ENCODE data around the gene PLG. TPM values are rescaled to one million over a fixed set of nuclear protein-coding genes. Genes with fewer than 3 reads are reported as not detected.

The PLG gene
- total RNA-seq, 1 donor from 2014 or later, result not detected

DNA sequence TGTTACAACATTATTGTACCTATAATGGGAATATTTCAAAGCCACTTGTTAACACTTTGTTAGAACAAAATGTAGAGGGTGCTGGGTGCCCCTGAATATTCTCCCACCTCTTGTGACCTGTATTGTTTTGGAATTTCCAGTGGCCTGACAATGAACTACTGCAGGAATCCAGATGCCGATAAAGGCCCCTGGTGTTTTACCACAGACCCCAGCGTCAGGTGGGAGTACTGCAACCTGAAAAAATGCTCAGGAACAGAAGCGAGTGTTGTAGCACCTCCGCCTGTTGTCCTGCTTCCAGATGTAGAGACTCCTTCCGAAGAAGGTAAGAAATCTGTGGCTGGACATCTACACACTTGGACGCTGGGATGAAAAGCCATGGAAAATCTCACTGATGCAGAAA is 28.9 kb downstream of the PLG start:
- DNase-seq (ENCODE audit: low spot score), result no peak
- no peaks in the 10 kb centered on the region for H3K4me1 Mint-ChIP-seq (ENCODE audit: low read depth)
- TF ChIP-seq CTCF (IDR thresholded peaks at IDR 0.05), result peak; percentile 45
- no peak overlapping the region for H3K4me3 Mint-ChIP-seq (ENCODE audit: unreplicated experiment)
- no peaks in the 10 kb centered on the region for H3K9me3 Mint-ChIP-seq (ENCODE audit: low read depth)
- H3K27ac Mint-ChIP-seq (ENCODE audit: unreplicated experiment), result no peak overlapping the region
- no peaks in the 10 kb centered on the region for H3K36me3 Mint-ChIP-seq (ENCODE audit: low read depth)
- H3K27me3 Mint-ChIP-seq (ENCODE audit: low read depth), result peaks cover 12% of the 10 kb centered on the region

DNA sequence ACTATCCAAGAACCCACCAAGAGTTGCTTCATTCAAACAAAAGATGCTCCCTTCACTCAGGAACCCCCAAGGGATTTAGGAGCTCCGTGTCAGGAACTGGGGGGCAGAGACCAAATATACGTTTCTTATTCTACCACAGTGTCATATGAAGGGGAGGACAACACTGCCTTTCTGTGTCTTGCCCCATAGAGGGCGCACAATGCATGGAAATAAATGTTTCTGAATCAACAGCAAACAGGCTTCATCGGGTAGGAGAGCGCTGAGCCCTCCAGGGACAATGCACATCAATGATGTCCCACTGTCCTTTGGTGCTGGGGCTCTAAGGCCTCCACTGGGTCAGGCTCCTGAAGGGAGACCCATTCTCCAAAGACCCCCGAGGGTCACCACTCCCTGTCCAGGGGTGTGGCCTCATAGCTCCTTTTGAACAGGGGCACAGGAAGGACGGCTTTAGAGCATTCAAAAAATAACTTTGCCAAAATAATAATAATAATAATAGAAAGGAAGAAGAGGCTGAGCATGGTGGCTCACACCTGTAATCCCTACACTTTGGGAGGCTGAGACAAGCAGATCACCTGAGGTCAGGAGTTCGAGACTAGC is 31.1 kb downstream of the PLG start:
- Mint-ChIP-seq H3K4me3 (ENCODE audit: unreplicated experiment) (no peak overlapping the region), H3K9me3 (ENCODE audit: low read depth) (no peaks in the 10 kb centered on the region), H3K4me1 (ENCODE audit: low read depth) (no peaks in the 10 kb centered on the region), H3K36me3 (ENCODE audit: low read depth) (no peaks in the 10 kb centered on the region), H3K27me3 (ENCODE audit: low read depth) (peaks cover 10% of the 10 kb centered on the region), H3K27ac (ENCODE audit: unreplicated experiment) (no peak overlapping the region)
- DNase-seq (ENCODE audit: low spot score), result no peak
- peak; percentile 89 for TF ChIP-seq CTCF (IDR thresholded peaks at IDR 0.05)

GRCh38 chr6:160734627-160735026 is 32.6 kb downstream of the PLG start:
- Mint-ChIP-seq H3K27me3 (ENCODE audit: low read depth) (peaks cover 8% of the 10 kb centered on the region), H3K9me3 (ENCODE audit: low read depth) (no peaks in the 10 kb centered on the region), H3K4me3 (ENCODE audit: unreplicated experiment) (no peak overlapping the region), H3K36me3 (ENCODE audit: low read depth) (no peaks in the 10 kb centered on the region), H3K27ac (ENCODE audit: unreplicated experiment) (no peak overlapping the region), H3K4me1 (ENCODE audit: low read depth) (no peaks in the 10 kb centered on the region)
- DNase-seq (ENCODE audit: low spot score), result no peak
- TF ChIP-seq CTCF (IDR thresholded peaks at IDR 0.05), result no peak

DNA sequence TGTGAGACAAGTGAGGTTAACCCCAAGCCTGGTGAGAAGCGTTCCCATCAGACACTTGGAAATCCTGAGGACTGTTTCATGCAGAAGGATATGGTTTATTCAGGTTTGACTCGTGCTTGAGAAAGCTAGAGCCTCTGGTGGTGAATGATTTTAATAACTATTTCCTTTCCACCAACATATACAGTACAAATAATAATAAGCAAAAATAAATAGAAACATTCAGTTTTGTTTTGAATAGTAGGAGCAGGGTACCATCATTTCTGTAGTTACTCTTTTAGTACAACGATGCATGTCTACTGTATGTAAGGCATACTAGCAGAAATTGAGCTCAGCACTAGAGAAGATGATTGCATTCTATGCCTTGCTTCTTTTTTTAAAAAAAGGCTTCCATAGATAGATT is 33.5 kb downstream of the PLG start:
- no peak overlapping the region for H3K4me3 Mint-ChIP-seq (ENCODE audit: unreplicated experiment)
- H3K4me1 Mint-ChIP-seq (ENCODE audit: low read depth), result no peaks in the 10 kb centered on the region
- peaks cover 8% of the 10 kb centered on the region for H3K27me3 Mint-ChIP-seq (ENCODE audit: low read depth)
- H3K36me3 Mint-ChIP-seq (ENCODE audit: low read depth), result no peaks in the 10 kb centered on the region
- no peaks in the 10 kb centered on the region for H3K9me3 Mint-ChIP-seq (ENCODE audit: low read depth)
- H3K27ac Mint-ChIP-seq (ENCODE audit: unreplicated experiment), result no peak overlapping the region
- DNase-seq (ENCODE audit: low spot score), result no peak
- no peak for TF ChIP-seq CTCF (IDR thresholded peaks at IDR 0.05)

DNA sequence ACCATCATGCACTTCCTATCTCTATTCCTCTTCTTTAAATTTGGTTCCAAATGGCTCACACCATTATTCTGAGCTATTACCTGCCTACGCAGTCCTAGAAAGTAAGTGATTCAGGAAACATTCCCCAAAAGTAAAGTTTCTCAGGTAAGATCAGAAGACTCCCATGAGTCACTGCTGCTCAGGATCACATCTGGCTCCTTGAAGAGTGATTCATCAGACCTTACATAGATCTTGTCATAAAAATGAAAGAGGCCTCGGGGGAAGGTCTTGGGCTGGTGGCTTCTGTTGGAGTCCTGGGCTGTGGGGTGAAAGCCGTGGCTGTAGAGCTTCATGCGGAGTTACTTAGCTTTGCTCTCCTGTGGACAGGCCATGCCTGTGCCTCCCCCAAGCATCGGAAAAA is 35.9 kb downstream of the PLG start:
- peaks cover 2% of the 10 kb centered on the region for H3K36me3 Mint-ChIP-seq (ENCODE audit: low read depth)
- H3K27me3 Mint-ChIP-seq (ENCODE audit: low read depth), result peaks cover 10% of the 10 kb centered on the region
- TF ChIP-seq CTCF (IDR thresholded peaks at IDR 0.05), result no peak
- H3K4me1 Mint-ChIP-seq (ENCODE audit: low read depth), result no peaks in the 10 kb centered on the region
- DNase-seq (ENCODE audit: low spot score), result no peak
- peaks cover 11% of the 10 kb centered on the region for H3K9me3 Mint-ChIP-seq (ENCODE audit: low read depth)
- H3K27ac Mint-ChIP-seq (ENCODE audit: unreplicated experiment), result no peak overlapping the region
- H3K4me3 Mint-ChIP-seq (ENCODE audit: unreplicated experiment), result no peak overlapping the region
